Measurements from ENCODE around the gene SFTPD.

Gene SFTPD

DNA sequence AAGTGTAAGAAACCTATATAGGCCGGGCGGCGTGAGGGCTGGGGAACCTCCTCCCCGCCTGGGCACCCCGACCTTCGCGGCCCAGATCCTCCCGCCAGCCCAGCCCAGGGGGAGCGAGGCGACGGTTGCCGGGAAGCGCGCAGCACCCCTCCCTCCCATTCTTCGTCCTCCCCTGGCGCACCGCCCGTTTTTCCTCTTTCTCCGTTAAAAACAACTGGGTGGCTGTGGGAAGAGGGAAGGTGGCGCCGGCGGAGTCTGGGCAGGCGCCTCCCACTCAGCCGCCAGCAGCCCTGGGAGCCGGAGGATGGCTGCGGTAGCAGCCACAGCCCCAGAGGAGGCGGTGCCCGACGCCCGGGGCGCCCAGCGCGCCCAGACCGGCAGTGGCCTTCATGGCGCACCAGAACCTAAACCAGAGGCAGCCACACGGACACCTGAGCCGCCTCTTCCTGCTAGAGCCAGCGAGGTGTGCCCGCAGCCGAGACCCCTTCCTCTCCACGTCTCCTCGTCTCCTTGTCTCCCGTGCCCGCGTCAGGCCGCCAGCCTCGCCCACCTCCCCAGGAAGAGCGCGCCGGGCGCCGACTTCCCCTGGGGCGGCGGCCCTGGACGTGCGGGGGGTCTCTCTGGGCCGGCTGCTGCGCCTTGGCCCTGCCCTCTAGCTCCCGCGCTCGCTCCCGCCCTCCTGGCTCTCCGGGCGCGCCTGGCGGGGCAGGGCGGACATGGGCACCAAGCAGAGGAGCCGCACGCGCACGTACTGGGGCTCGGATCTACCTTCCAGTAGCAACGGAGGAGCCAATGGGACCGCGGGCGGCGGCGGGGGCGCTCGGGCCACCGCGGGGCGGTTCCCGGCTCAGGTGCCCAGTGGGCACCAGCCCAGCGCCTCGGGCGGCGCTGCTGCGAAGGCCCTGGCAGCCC, 32.8 kb upstream of the SFTPD start:
- no peaks in the 10 kb centered on the region for H3K9me3 ChIP-seq (ENCODE audit: insufficient read depth, low read depth, low read length)
- 0 out of 2 replicates have a peak, but pooled peaks cover 17% of the 10 kb centered on the region for H3K4me1 ChIP-seq (ENCODE audit: insufficient read depth, low read length)
- 1% methylated on average over 84 of the region's 89 CpGs for WGBS
- peak overlapping the region; percentile 68 for H3K9ac ChIP-seq (ENCODE audit: low read depth, low read length)
- H3K27ac ChIP-seq (ENCODE audit: low read depth, low read length), result no peak overlapping the region
- H3K4me3 ChIP-seq (ENCODE audit: low read length), result peak overlapping the region; percentile 86
- peaks cover 44% of the 10 kb centered on the region for H3K27me3 ChIP-seq (ENCODE audit: insufficient read depth, low read length)
- no peaks in the 10 kb centered on the region for H3K36me3 ChIP-seq (ENCODE audit: insufficient read depth, low read length)

DNA sequence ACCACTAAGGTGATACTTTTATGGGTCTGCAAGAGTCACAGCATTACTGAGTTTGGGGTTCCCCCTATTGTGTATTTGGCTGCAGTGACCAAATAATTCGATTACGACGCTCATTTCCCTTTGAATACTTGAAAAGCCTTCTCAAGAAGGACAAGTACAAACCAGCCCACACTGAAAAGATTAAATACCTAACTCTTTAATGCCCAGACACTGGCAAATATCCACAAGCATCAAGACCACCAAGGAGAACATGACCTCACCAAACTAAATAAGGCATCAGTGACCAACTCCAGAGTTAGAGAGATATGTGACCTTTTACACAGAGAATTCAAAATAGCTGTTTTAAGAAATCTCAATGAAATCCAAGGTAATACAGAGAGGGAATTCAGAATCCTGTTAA, 31.8 kb upstream of the SFTPD start:
- Histone ChIP-seq H3K27ac (ENCODE audit: low read depth, low read length) (no peak overlapping the region), H3K4me3 (ENCODE audit: low read length) (no peak overlapping the region; the same call in 1 of the 2 replicates), H3K9ac (ENCODE audit: low read depth, low read length) (no peak overlapping the region), H3K27me3 (ENCODE audit: insufficient read depth, low read length) (peaks cover 44% of the 10 kb centered on the region), H3K36me3 (ENCODE audit: insufficient read depth, low read length) (no peaks in the 10 kb centered on the region), H3K4me1 (ENCODE audit: insufficient read depth, low read length) (0 out of 2 replicates have a peak, but pooled peaks cover 17% of the 10 kb centered on the region), H3K9me3 (ENCODE audit: insufficient read depth, low read depth, low read length) (peaks cover 4% of the 10 kb centered on the region; the same call in 1 of the 2 replicates)
- 75% methylated on average over 3 of the region's 3 CpGs for WGBS

DNA sequence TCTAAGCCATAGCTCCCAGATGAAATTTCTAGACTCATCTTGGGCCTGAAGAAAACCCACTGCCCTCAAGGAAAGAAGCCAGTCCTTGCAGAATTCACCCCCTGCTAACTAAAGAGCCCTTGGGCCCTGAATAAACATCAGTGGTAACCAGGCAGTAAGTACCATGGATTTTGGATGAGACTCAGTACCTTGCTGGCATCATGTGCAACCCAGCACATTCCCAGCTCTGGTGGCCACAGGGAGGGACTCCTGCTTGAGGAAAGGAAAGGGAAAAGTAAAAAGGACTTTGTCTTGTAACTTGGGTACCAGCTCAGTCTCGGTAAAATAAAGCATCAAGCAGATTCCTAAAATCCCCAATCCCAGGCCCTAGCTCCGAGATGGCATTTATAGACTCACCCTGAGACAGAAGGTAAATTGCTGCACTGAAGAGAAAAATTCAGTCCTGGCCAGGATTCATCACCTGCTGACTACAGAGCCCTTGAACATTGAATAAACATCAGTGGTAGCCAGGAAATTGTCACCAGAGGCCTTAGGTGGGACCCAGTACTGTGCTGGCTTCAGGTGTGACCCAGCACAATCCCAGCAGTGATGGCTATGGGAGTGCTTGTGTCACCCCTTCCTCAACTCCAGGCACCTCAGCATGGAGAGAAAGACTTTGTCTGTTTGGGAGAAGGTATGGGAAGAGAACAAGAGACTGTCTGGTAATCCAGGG, 31.2 kb upstream of the SFTPD start:
- Histone ChIP-seq H3K4me1 (ENCODE audit: insufficient read depth, low read length) (0 out of 2 replicates have a peak, but pooled peaks cover 17% of the 10 kb centered on the region), H3K9ac (ENCODE audit: low read depth, low read length) (no peak overlapping the region), H3K27me3 (ENCODE audit: insufficient read depth, low read length) (peaks cover 44% of the 10 kb centered on the region), H3K9me3 (ENCODE audit: insufficient read depth, low read depth, low read length) (peaks cover 4% of the 10 kb centered on the region; the same call in 1 of the 2 replicates), H3K36me3 (ENCODE audit: insufficient read depth, low read length) (no peaks in the 10 kb centered on the region), H3K27ac (ENCODE audit: low read depth, low read length) (no peak overlapping the region), H3K4me3 (ENCODE audit: low read length) (no peak overlapping the region)
- whole genome bisulfite sequencing, result 90% methylated on average over 2 of the region's 2 CpGs

DNA sequence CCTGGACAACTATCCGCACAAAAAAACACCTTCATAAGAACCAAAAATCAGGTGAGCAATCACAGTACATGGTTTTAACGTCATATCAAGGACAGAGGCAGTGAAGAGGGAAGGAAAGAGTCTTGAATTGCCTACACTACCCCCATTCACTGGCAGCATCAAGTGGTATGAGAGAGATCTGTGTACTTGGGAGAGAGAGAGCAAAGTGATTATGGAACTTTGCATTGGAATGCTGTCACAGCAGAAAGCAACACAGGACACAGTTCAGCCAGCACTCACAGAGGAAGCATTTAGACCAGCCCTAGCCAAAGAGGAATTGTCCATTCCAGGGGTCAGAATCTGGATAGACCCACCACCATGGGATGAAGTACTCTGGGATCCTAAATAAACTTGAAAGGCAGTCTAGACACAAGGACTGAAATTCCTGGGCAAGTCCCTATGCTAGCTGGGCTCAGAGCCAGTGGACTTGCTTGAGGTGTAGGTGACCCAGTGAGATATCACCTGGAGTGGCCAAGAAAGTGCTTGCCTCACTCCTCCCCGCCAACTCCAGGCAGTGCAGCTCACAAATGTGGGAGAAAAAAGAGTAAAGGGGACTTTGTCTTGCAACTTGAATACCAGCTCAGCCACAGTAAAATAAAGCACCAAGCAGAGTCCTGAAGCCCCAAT, 30.5 kb upstream of the SFTPD start:
- Histone ChIP-seq H3K36me3 (ENCODE audit: insufficient read depth, low read length) (no peaks in the 10 kb centered on the region), H3K4me1 (ENCODE audit: insufficient read depth, low read length) (0 out of 2 replicates have a peak, but pooled peaks cover 17% of the 10 kb centered on the region), H3K4me3 (ENCODE audit: low read length) (no peak overlapping the region), H3K27ac (ENCODE audit: low read depth, low read length) (no peak overlapping the region), H3K27me3 (ENCODE audit: insufficient read depth, low read length) (peaks cover 44% of the 10 kb centered on the region), H3K9me3 (ENCODE audit: insufficient read depth, low read depth, low read length) (peaks cover 4% of the 10 kb centered on the region; the same call in 1 of the 2 replicates), H3K9ac (ENCODE audit: low read depth, low read length) (no peak overlapping the region)
- WGBS, result 93% methylated on average over 2 of the region's 3 CpGs

DNA sequence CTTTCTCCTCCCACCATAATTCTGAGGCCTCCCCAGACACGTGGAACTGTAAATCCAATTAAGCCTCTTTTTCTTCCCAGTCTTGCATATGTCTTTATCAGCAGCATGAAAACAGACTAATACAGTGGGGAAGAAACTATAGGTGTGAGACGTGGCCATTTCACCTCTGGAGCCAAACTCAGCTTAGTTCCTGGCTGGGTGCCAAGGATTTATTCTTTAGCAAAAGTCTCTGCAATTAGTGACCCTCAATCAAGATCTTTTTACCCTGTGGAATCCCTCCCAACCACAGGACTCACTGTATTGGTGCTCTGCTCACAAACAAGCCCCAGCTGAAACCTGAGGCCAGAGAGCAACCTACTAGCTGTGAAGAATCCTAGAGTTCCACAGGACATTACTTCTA, 28.1 kb upstream of the SFTPD start:
- Histone ChIP-seq H3K9me3 (ENCODE audit: insufficient read depth, low read depth, low read length) (peaks cover 4% of the 10 kb centered on the region; the same call in 1 of the 2 replicates), H3K36me3 (ENCODE audit: insufficient read depth, low read length) (no peaks in the 10 kb centered on the region), H3K27ac (ENCODE audit: low read depth, low read length) (no peak overlapping the region), H3K27me3 (ENCODE audit: insufficient read depth, low read length) (peaks cover 26% of the 10 kb centered on the region), H3K4me1 (ENCODE audit: insufficient read depth, low read length) (0 out of 2 replicates have a peak, but pooled peaks cover 14% of the 10 kb centered on the region), H3K9ac (ENCODE audit: low read depth, low read length) (no peak overlapping the region), H3K4me3 (ENCODE audit: low read length) (no peak overlapping the region)
- 83% methylated on average over 2 of the region's 2 CpGs for WGBS

DNA sequence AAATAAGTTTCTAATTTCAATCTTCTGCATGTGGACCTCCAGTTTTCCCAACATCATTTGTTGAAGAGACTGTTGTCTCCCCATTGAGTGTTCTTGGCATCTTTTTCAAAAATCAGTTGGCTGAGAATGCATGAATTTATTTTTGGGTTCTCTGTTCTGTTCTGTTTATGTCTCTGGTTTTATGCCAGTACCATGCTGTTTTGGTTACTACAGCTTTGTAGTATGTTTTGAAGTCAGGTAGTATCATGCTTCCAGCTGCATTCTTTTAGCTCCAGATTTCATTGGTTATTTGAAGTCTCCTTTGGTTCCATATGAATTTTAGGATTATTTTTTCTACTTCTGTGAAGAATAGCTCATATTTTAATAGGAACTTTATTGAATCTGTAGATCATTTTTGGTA, 21.2 kb upstream of the SFTPD start:
- H3K27ac ChIP-seq (ENCODE audit: low read depth, low read length), result no peak overlapping the region
- no peaks in the 10 kb centered on the region for H3K4me1 ChIP-seq (ENCODE audit: insufficient read depth, low read length)
- no peaks in the 10 kb centered on the region for H3K27me3 ChIP-seq (ENCODE audit: insufficient read depth, low read length)
- H3K9ac ChIP-seq (ENCODE audit: low read depth, low read length), result no peak overlapping the region
- H3K36me3 ChIP-seq (ENCODE audit: insufficient read depth, low read length), result no peaks in the 10 kb centered on the region
- H3K9me3 ChIP-seq (ENCODE audit: insufficient read depth, low read depth, low read length), result peaks cover 13% of the 10 kb centered on the region; the same call in 1 of the 2 replicates
- H3K4me3 ChIP-seq (ENCODE audit: low read length), result no peak overlapping the region

DNA sequence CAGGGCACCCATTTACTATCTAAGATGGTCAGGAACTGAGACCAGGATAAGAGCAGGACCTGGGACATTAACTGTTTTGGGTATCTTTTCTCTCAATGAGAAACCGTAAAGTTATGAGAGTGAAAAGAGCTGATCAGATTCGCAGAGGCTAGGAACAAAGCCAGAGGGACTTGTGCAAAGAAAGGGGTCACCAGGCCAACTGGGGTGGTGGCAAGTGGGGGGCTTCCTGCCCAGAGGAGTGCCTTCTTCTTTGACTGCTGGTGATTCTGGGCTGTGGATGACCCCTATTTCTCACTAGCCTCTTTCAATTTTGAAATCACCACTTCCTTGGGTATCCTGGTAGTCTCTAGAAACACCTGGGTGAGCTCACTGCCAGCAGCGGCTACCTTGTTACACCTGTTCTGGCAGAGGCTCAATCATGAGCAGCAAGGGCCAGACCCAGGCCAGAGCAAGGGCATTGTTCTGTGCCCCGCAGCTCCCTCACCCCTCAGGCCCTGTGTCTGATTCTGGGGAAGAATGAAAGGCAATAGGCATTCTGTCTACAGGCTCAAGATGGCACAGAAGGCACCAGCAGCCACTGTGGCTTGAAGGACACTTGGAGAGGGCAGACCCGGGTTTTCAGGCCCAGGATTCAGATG, 999 bp downstream of the SFTPD start:
- H3K27me3 ChIP-seq (ENCODE audit: insufficient read depth, low read length), result no peaks in the 10 kb centered on the region
- no peak overlapping the region for H3K27ac ChIP-seq (ENCODE audit: low read depth, low read length)
- 89% methylated on average over 5 of the region's 5 CpGs for WGBS
- no peaks in the 10 kb centered on the region for H3K36me3 ChIP-seq (ENCODE audit: insufficient read depth, low read length)
- peaks cover 12% of the 10 kb centered on the region; the same call in 1 of the 2 replicates for H3K4me1 ChIP-seq (ENCODE audit: insufficient read depth, low read length)
- no peak overlapping the region for H3K9ac ChIP-seq (ENCODE audit: low read depth, low read length)
- peaks cover 8% of the 10 kb centered on the region for H3K9me3 ChIP-seq (ENCODE audit: insufficient read depth, low read depth, low read length)
- H3K4me3 ChIP-seq (ENCODE audit: low read length), result no peak overlapping the region

DNA sequence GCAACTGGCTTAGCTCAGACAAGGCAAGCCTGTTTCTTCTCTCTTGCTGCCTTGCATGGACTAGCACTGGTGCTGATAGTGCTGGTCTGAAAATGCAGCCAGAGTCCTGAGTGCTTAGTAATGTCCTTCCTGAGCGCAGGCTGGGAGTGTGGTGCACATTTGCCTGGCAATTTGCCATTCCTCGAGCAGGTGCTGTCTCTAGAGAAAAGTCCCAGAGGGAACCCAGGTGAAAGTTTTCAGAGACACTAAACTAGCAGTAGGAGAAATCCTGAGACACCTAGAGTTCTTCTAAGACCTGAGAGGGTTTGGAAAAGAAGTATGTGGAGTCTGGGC, 1.9 kb downstream of the SFTPD start:
- Histone ChIP-seq H3K36me3 (ENCODE audit: insufficient read depth, low read length) (no peaks in the 10 kb centered on the region), H3K9ac (ENCODE audit: low read depth, low read length) (no peak overlapping the region), H3K9me3 (ENCODE audit: insufficient read depth, low read depth, low read length) (0 out of 2 replicates have a peak, but pooled peaks cover under 1% of the 10 kb centered on the region), H3K4me3 (ENCODE audit: low read length) (no peak overlapping the region), H3K27me3 (ENCODE audit: insufficient read depth, low read length) (no peaks in the 10 kb centered on the region), H3K4me1 (ENCODE audit: insufficient read depth, low read length) (peaks cover 12% of the 10 kb centered on the region; the same call in 1 of the 2 replicates), H3K27ac (ENCODE audit: low read depth, low read length) (no peak overlapping the region)
- WGBS, result 91% methylated on average over 2 of the region's 2 CpGs

DNA sequence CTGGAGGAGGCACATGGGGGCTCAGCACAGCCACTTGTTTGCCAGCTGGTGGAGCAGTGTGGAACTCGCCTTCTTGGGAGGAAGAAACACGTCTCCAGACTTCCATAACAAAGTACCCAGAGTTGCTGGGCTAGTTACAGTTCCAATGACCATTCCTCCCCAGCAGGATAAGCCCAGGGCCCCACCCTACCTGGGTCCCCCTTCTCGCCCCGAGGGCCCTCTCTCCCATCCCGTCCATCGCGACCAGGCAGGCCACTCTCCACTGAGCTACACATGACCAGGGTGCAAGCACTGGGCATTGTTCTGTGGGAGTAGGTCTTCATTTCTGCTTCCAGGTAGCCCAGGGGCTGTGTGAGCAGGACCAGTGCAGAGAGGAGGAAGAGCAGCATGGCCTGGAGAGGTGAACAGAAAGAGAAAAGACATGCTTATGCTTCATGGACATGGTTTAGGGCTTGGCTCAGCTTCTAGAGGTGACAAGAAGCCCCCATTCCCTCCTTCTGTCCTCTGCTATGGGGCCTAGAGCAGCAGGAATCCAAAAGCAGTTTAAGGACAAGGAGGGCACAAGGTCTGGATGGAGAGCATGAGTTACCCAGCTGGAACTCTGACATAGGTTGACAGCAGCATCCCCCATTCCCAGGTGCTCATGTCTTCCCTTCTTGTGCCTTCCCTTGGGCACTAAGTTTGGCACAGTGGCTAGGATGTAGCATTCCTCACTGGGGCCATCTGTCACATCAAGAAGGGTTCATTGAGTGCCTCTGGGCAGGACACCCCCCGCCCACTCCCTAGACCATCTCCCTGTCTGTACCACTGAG, 2.4 kb downstream of the SFTPD start:
- Histone ChIP-seq H3K4me3 (ENCODE audit: low read length) (no peak overlapping the region), H3K4me1 (ENCODE audit: insufficient read depth, low read length) (peaks cover 8% of the 10 kb centered on the region; the same call in 1 of the 2 replicates), H3K9me3 (ENCODE audit: insufficient read depth, low read depth, low read length) (no peaks in the 10 kb centered on the region), H3K9ac (ENCODE audit: low read depth, low read length) (no peak overlapping the region), H3K36me3 (ENCODE audit: insufficient read depth, low read length) (no peaks in the 10 kb centered on the region), H3K27me3 (ENCODE audit: insufficient read depth, low read length) (no peaks in the 10 kb centered on the region), H3K27ac (ENCODE audit: low read depth, low read length) (no peak overlapping the region)
- 91% methylated on average over 8 of the region's 8 CpGs for WGBS
